HEK293 (cell line): Measurements from ENCODE around the gene PLEKHA5.

Experiments used
- ZFP3 ChIP-seq: fragments of 450-650 bp; formaldehyde crosslinking; IDR thresholded peaks from 2 replicates; pipeline ENCODE4 v1.5.1; 2016; ENCODE audit warnings: low read depth, missing biosample characterization, missing genetic modification characterization
- ZSCAN16 ChIP-seq: fragments of 450-650 bp; formaldehyde crosslinking; IDR thresholded peaks from 2 replicates; pipeline ENCODE4 v1.5.1; 2016; ENCODE audit warnings: missing biosample characterization, missing genetic modification characterization
- TF ChIP-seq, protein P1 (sequence below): fragments of 450-650 bp; formaldehyde crosslinking; IDR thresholded peaks from 2 replicates; pipeline ENCODE4 v1.5.1; 2016; ENCODE audit warnings: missing biosample characterization, missing genetic modification characterization

DNA sequence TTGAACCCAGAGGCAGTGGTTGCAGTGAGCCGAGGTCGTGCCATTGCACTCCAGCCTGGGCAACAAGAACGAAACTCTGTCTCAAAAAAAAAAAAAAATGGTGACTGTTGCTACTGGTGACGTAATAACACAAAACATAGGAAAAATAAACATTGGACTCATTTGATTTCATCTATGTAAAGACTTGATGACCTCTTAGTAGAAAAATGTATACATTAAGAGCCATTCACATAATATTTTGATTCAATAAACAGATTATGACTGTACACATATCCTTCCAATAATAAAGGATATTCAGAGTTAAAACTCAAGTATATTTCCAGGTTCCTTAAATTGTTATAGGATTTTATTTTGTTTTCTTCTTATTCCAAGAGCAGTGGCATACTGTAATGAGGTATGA, 244.1 kb downstream of the PLEKHA5 start:
- TF ChIP-seq, protein P1, sequence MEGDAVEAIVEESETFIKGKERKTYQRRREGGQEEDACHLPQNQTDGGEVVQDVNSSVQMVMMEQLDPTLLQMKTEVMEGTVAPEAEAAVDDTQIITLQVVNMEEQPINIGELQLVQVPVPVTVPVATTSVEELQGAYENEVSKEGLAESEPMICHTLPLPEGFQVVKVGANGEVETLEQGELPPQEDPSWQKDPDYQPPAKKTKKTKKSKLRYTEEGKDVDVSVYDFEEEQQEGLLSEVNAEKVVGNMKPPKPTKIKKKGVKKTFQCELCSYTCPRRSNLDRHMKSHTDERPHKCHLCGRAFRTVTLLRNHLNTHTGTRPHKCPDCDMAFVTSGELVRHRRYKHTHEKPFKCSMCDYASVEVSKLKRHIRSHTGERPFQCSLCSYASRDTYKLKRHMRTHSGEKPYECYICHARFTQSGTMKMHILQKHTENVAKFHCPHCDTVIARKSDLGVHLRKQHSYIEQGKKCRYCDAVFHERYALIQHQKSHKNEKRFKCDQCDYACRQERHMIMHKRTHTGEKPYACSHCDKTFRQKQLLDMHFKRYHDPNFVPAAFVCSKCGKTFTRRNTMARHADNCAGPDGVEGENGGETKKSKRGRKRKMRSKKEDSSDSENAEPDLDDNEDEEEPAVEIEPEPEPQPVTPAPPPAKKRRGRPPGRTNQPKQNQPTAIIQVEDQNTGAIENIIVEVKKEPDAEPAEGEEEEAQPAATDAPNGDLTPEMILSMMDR, result no peak
- TF ChIP-seq ZFP3 (tag by site-specific recombination), result no peak
- no peak for TF ChIP-seq ZSCAN16
